Measurements from ENCODE around the gene CDK5.

CDK5 gene

DNA sequence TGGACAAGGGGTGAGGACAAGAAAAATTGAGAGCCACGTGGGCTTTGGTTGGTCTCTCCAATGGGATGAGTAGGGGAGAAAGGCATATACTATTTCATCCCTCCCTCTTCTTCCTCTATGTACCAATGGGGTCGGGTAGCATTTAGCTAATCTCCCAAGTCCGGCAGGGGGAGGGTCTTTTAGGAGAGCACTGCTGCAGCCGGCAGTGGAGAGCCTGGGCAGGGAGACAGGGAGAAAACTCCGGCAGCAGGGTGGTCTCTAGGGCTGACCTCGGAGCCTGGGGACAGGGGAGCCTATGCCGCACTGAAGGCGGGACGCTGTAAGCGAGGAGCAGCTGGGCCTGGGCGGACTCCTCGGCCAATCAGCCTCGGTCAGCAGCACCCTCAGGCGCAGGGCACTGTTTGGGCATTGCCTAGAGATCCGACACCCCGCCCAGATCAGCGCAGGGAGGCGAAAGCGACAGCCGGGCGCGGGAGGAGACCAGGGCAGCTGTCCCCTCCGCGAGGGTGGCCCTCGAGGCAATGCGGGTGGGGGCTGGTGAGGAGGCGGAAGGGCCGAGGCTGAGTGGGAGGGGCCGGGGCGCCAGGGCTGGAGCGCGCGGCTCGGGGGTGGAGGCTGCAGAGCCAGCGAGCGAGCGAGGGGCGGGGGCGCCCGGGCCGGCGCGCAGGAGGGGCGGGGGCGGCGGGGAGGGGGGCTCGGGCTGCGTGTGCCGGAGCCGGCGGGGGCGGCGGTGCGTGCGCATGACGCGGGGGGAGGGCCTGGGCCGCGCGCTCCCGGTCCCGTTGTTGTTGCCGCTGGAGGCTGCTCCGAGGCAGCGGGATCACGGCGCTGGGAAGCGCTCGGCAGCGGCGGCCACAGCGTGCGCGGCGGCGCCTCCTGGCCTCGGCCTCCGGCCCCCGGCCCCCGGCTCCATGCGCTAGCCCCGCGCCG is 28.3 kb upstream of the CDK5 start, which contains the start of gene AGAP3:
AGAP3 (plus strand) TSS at position 785 of the 930 bp plus-strand sequence. CDS start 267 bp downstream, outside the sequence.
- no peak; the same call in 1 of the 2 replicates for TF ChIP-seq CTCF (conservative IDR thresholded peaks at IDR 0.05)
- peak within 1 kb of the TSS; percentile 97 for H3K27ac ChIP-seq

DNA sequence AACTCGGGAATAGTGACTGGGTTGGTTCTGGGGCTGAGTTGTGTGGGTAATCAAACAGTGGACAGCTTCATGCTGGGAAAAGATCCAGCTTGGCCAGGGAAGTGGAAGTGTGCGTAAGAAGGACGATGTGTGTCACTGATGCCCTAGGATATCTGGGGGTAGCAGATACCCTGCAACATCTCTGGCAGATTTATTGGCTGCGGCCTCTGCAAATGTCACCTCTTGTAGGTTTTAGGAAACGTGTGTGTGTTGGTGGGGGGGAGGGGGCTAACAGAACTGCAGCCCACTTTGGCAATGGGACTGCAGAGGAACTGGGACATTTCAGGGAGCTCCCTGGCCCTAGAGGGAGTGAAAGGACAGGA is 27.6 kb upstream of the CDK5 start:
- no peak for TF ChIP-seq CTCF (conservative IDR thresholded peaks at IDR 0.05)
- peak overlapping the region; percentile 97 for H3K27ac ChIP-seq

DNA sequence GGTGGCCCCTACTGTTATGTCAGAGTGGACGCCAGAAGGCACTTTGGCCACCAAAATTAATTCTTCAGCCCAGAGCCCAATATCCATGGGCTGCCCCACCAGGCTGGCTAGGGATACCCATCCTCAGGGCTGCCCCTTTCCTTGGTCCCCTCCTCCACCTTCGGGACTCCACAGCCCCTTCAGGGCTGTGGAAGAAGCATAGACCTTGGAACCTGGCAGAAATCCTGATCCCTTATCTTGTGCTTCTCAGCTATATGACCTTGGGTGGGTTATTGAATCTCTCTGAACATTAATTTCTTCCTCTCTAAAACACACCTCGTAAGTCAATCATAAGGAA is 26.1 kb upstream of the CDK5 start:
- H3K27ac ChIP-seq: peak overlapping the region; percentile 97
- no peak for TF ChIP-seq CTCF (conservative IDR thresholded peaks at IDR 0.05)

GRCh38 chr7:151083071-151083823 is 25.6 kb upstream of the CDK5 start, which contains the start of gene TMUB1:
TSS of gene TMUB1 (minus strand) at chr7:151083493. CDS start at chr7:151082563, 930 bp downstream.
- no peak for TF ChIP-seq CTCF (conservative IDR thresholded peaks at IDR 0.05)
- peak within 1 kb of the TSS; percentile 97 for H3K27ac ChIP-seq

GRCh38 chr7:151082141-151083070 is 24.7 kb upstream of the CDK5 start:
- no peak for TF ChIP-seq CTCF (conservative IDR thresholded peaks at IDR 0.05)
- peak overlapping the region; percentile 97 for H3K27ac ChIP-seq

DNA sequence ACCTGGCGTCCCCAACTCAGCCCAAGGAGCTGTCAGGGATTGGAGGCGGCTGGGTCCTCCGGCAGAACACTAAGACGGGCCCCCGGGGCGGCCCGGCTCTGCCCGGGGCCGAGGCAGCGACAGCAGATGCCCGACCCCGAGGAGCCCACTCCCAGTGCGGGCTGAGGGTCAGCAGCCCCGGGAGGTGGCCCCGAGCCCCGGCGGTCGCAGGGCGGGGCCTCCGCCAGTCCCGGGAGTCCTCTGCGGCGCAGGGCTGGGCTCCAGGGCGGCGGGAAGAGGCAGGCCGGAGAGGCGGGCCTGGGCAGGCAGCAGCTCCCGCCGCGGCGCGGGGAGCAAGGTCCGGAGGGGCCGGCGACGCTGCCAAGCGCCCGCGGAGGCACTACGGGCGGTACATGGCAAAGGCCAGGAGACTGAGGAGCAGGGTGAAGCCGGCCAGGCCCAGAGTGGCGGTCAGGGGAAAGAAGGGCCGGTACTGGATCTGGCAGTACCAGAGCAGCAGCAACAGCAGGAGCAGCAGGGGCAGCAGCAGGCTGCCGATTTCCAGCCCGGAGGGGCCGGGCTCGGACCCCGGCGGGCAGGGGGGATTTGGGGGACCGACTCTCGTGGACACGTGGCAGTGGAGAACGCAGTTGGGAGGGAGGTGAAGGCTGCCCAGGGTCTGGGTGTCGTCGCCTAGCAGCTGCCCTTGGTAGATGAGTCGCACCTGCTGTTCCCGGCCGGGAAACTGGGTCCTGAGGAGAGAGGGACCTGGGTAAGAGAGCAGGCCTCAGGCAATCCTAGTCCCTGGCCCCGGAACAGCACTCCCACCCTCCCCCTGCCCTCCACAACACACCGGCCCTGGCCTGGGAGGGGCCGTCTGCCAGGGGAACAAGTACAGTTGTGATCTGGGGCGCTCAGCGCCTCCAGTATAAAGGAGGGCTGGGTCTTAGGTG is 23.7 kb upstream of the CDK5 start:
- peak overlapping the region; percentile 97 for H3K27ac ChIP-seq
- no peak for TF ChIP-seq CTCF (conservative IDR thresholded peaks at IDR 0.05)
